Lung (tissue), 12 donors: Measurements from ENCODE around the gene KRTAP10-6. TPM values are rescaled to one million over a fixed set of nuclear protein-coding genes. Genes with fewer than 3 reads are reported as not detected.

Experiments
- ATAC-seq: fragments of 200-7000 bp; cut with Tn5 transposase; one replicate; pipeline ENCODE4 v1.9.1; 2020; ENCODE audit warnings: moderate number of reproducible peaks; ENCODE audit not compliant: insufficient read depth, low FRiP score
- DNase-seq, 3 donors: peaks; one replicate each; pipeline ENCODE4 v3.0.0-alpha.2; 2013 to 2017
- H3K27ac ChIP-seq, 2 donors: one replicate each; pipeline ENCODE4 v1.5.1; 2013; ENCODE audit warnings: mild to moderate bottlenecking in 2 of 2, moderate library complexity in 2 of 2, control low read depth in 1 of 2, inconsistent platforms in 1 of 2, low read depth in 1 of 2, low read length in 1 of 2
- H3K27me3 ChIP-seq, 3 donors: one replicate each; pipeline ENCODE4 v1.5.1; 2013; ENCODE audit warnings: low read length in 2 of 3; ENCODE audit not compliant: control insufficient read depth in 3 of 3, insufficient read depth in 3 of 3
- H3K36me3 ChIP-seq, 4 donors: one replicate each; pipeline ENCODE4 v1.5.1; 2013; ENCODE audit warnings: low read length in 4 of 4, mild to moderate bottlenecking in 1 of 4, moderate library complexity in 1 of 4; ENCODE audit not compliant: control insufficient read depth in 4 of 4, insufficient read depth in 4 of 4
- H3K4me1 ChIP-seq, 5 donors: one replicate each; pipeline ENCODE4 v1.5.1; 2013; ENCODE audit warnings: low read length in 5 of 5, mild to moderate bottlenecking in 2 of 5, moderate library complexity in 1 of 5; ENCODE audit not compliant: control insufficient read depth in 5 of 5, insufficient read depth in 5 of 5
- H3K4me3 ChIP-seq: one replicate; pipeline ENCODE4 v1.5.1; 2013; ENCODE audit warnings: mild to moderate bottlenecking, control low read depth, moderate library complexity
- H3K9ac ChIP-seq, 2 donors: one replicate each; pipeline ENCODE4 v1.5.1; 2013; ENCODE audit warnings: low read length in 2 of 2, control low read depth in 1 of 2; ENCODE audit not compliant: insufficient read depth in 1 of 2
- H3K9me3 ChIP-seq, 4 donors: one replicate each; pipeline ENCODE4 v1.5.1; 2013; ENCODE audit warnings: low read length in 3 of 4, mild to moderate bottlenecking in 1 of 4, moderate library complexity in 1 of 4; ENCODE audit not compliant: control insufficient read depth in 4 of 4, insufficient read depth in 3 of 4
- CTCF ChIP-seq: IDR thresholded peaks from 2 replicates; pipeline ENCODE4 v1.5.1; 2012; ENCODE audit warnings: mild to moderate bottlenecking; ENCODE audit errors: control extremely low read depth, extremely low read depth
- WGBS, 2 donors: extraction: QIAGEN DNeasy Blood & Tissue Kit; methylation state at CpG; one replicate each; pipeline ENCODE4 v1.1.7; 2013; 5-methylcytosine and 5-hydroxymethylcytosine counted together
- polyA plus RNA-seq, 2 donors: library from polyadenylated mRNA; stranded (reverse); fragments of 200-250 nt; gene quantifications; one replicate each; pipeline ENCODE4 v1.2.1, GENCODE V29; 2013
- total RNA-seq, 2 donors: library from RNA; depleted of rRNA in 1 of 2; stranded (reverse); fragments of >200 nt in 1 of 2; gene quantifications; one replicate each; pipeline ENCODE4 v1.2.1, GENCODE V29; 2014 to 2021
- donor health status: control.
- donor health status: control.
- donor health status: Bipolar disorder and iron deficiency.
- donor health status: healthy.
- donor health status: DM: yes; HTN: yes; CAD: no.

KRTAP10-6 gene
- total and polyA plus RNA-seq, 4 donors, result not detected

DNA sequence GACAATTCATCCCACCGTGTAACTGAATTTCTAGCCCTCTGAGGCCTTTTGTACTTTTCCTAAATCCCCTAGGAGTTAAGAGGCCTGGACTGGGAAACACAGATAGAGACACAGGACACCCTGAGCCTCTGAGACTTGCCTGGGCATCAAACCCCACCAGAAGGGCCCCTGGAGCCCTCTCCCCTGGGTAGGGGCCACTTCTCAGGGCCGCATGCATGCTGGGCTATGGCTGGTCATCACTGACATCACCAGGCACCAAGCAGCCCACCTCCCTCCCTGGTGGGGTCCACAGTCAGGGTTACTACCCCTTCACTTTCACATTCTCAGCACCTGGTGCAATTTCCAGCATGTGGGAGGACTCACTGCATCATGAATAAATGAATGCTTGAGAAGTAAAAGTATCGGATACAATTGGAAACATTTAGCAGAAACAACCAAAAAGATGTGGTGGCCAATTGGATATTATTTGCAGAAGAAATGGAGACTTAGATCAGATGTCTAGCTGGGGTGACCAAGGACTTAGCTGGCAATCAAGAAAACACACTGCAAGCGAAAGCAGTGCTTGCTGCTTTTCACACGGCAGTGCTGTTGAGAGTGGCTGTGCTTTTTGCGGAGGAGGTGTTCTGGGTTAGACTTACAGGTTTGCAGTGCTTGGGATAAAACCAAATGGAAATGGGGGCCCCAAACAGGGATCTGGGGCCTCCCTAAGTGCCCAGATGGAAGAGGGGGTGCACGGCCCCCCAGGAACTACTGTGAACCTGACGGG lies 7.1 kb upstream of the KRTAP10-6 start:
- H3K4me3 ChIP-seq, result no peak overlapping the region
- no peak for ATAC-seq
- TF ChIP-seq CTCF, result no peak
- DNase-seq, result no peak
- no peak overlapping the region for H3K27ac ChIP-seq
- H3K9ac ChIP-seq, result no peak overlapping the region
- no peaks in the 10 kb centered on the region for H3K36me3 ChIP-seq
- WGBS, 2 donors, result 84 to 89% methylated on average over 8 of the region's 8 CpGs
- no peaks in the 10 kb centered on the region for H3K27me3 ChIP-seq
- peaks cover 0 to 3% (median 0%) of the 10 kb centered on the region in 4 donors for H3K9me3 ChIP-seq
- no peaks in the 10 kb centered on the region for H3K4me1 ChIP-seq

DNA sequence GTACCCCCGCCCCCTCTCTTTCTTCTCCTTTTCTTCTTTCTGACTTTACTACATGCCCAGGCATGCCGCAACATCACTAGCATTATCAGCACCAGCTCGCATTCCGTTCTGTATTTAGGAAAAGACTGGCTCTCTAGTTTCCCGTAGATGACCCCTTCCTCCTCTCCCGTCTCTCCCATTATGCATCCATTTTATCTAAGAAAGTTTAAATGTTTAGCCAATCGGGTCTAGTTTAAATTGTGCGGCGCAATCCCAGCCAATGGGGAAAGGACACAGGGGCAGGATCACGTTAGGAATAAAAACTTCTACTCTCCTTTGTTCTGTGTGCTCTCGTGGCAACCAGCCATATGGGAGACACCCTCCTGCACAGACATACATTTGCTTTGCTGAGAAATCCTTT lies 5.8 kb upstream of the KRTAP10-6 start:
- 82 to 85% methylated on average over 11 of the region's 11 CpGs for WGBS, 2 donors

DNA sequence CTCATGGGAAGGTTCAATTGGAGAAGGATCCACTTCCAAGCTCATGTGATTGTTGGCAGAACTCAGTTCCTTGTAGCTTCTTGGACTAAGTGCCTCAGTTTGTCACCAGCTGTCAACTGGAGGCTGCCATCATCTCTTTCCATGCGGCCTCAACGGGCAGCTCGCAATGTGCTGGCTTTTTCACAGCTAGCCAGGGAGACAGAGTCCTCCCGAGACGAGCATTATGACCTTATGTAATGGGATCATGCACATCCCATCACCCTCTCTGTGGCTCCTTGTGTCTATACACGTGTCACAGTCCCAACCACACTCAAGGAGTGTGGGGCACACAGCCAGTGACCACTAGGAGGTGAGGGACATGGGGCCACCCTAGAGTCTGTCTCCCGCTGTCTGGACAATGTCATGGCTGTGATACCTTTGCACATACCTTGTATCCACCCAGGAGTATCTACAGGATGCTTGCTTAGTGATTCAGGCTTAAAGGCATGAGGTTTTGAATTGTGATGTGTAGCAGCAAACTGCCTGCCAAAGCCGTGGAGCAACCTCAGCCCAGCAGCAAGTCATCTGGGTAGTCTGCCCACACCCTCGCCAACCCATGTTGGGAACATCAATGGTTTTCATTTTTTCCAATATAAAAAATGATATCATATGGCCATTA lies 3.9 kb upstream of the KRTAP10-6 start:
- ATAC-seq, result no peak
- Histone ChIP-seq H3K27ac (no peak overlapping the region), H3K9me3 (peaks cover 0 to 3% (median 0%) of the 10 kb centered on the region in 4 donors), H3K27me3 (no peaks in the 10 kb centered on the region), H3K4me1 (peaks cover 0 to 8% (median 0%) of the 10 kb centered on the region in 5 donors), H3K9ac (no peak overlapping the region), H3K4me3 (no peak overlapping the region), H3K36me3 (no peaks in the 10 kb centered on the region)
- TF ChIP-seq CTCF, result no peak
- WGBS, 2 donors, result 83 to 84% methylated on average over 9 of the region's 9 CpGs
- no peak for DNase-seq

More for the DNA sequence above, 5.8 kb upstream of the KRTAP10-6 start:
- peaks cover 0 to 3% (median 0%) of the 10 kb centered on the region in 4 donors for H3K9me3 ChIP-seq
- H3K4me1 ChIP-seq, result peaks cover 0 to 8% (median 0%) of the 10 kb centered on the region in 5 donors
- TF ChIP-seq CTCF, result no peak
- no peaks in the 10 kb centered on the region for H3K36me3 ChIP-seq
- no peak overlapping the region for H3K4me3 ChIP-seq
- ATAC-seq (no peak), DNase-seq (no peak)
- H3K27ac ChIP-seq, result no peak overlapping the region
- H3K9ac ChIP-seq, result no peak overlapping the region
- no peaks in the 10 kb centered on the region for H3K27me3 ChIP-seq
